CD4-positive, alpha-beta T cell (primary cell): ENCODE data around the gene LNPEP. TPM values are rescaled to one million over a fixed set of nuclear protein-coding genes. Genes with fewer than 3 reads are reported as not detected.

Experiments
- ATAC-seq: fragments of 200-7000 bp; cut with Tn5 transposase; one replicate; pipeline ENCODE4 v1.10.0; 2022; ENCODE audit warnings: mild to moderate bottlenecking; ENCODE audit not compliant: poor library complexity
- CTCF ChIA-PET: fragments of 350-600 bp; sonication (Branson Sonifier 250); formaldehyde crosslinking; loops from one replicate; lab custom pipeline; 2021; ENCODE audit warnings: antibody characterized with exemption, inconsistent platforms; lab: Charles Lee
- POLR2A ChIA-PET: fragments of 350-600 bp; sonication (Branson Sonifier 250); formaldehyde crosslinking; loops from one replicate; lab custom pipeline; 2021; ENCODE audit warnings: antibody characterized with exemption, inconsistent platforms; lab: Charles Lee
- DNase-seq, 14 experiments: peaks; one replicate each; pipeline ENCODE4 v3.0.0-alpha.2; 2013 to 2020; ENCODE audit warnings: mixed read lengths in 2 of 14
- H3K27ac ChIP-seq, 2 donors: one replicate each; pipeline versions ENCODE4 v1.5.1 to v1.7.0; 2013; ENCODE audit warnings: low read length in 2 of 2, low read depth in 1 of 2, mild to moderate bottlenecking in 1 of 2
- H3K27me3 ChIP-seq, 2 experiments: 1 replicate in 1 of 2; 2 replicates in 1 of 2; pipeline versions ENCODE4 v1.6.1 to v1.7.0; 2013; ENCODE audit warnings: low read length in 2 of 2, control low read depth in 1 of 2, mild to moderate bottlenecking in 1 of 2, moderate library complexity in 1 of 2; ENCODE audit not compliant: insufficient read depth in 2 of 2, control insufficient read depth in 1 of 2
- H3K36me3 ChIP-seq: one replicate; pipeline ENCODE4 v1.6.1; 2013; ENCODE audit warnings: low read length, control low read depth; ENCODE audit not compliant: insufficient read depth
- H3K4me1 ChIP-seq: one replicate; pipeline ENCODE4 v1.6.1; 2013; ENCODE audit warnings: low read length, control low read depth; ENCODE audit not compliant: insufficient read depth
- H3K4me3 ChIP-seq: one replicate; pipeline ENCODE4 v1.5.1; 2013; ENCODE audit warnings: mild to moderate bottlenecking, low read length, moderate library complexity
- H3K9me3 ChIP-seq, 2 experiments: 1 replicate in 1 of 2; 2 replicates in 1 of 2; pipeline versions ENCODE4 v1.6.1 to v1.7.0; 2013; ENCODE audit warnings: low read length in 2 of 2, mild to moderate bottlenecking in 2 of 2, control low read depth in 1 of 2, moderate library complexity in 1 of 2; ENCODE audit not compliant: control insufficient read depth in 1 of 2, insufficient read depth in 1 of 2
- H3K27ac Mint-ChIP-seq: one replicate; pipeline ENCODE4 v1.8.0; 2020; ENCODE audit warnings: mixed read lengths
- H3K27me3 Mint-ChIP-seq: one replicate; pipeline ENCODE4 v1.8.0; 2021; ENCODE audit warnings: mixed read lengths
- H3K36me3 Mint-ChIP-seq: one replicate; pipeline ENCODE4 v1.8.0; 2021; ENCODE audit warnings: low read depth, mixed read lengths
- H3K4me1 Mint-ChIP-seq: one replicate; pipeline ENCODE4 v1.8.0; 2021; ENCODE audit warnings: low read depth, mixed read lengths
- H3K4me3 Mint-ChIP-seq: one replicate; pipeline ENCODE4 v1.8.0; 2020; ENCODE audit warnings: mild to moderate bottlenecking, mixed read lengths
- H3K9me3 Mint-ChIP-seq: one replicate; pipeline ENCODE4 v1.8.0; 2020; ENCODE audit warnings: mixed read lengths
- CTCF ChIP-seq: fragments of 200-600 bp; IDR thresholded peaks from one replicate; pipeline ENCODE4 v1.8.0; 2022; ENCODE audit warnings: antibody characterized with exemption, mild to moderate bottlenecking
- intact Hi-C, 2 experiments: fragments of 100-400 bp; cut with DNase I in 1 of 2; cut with micrococcal nuclease in 1 of 2; formaldehyde crosslinking; loops; one replicate each; pipeline versions ENCODE4 v1.15.1 to v1.9.0; 2023 to 2025; cut with DNase I, micrococcal nuclease
- total RNA-seq, 174 experiments: library from RNA in 2 of 174; stranded (reverse) in 2 of 174; gene quantifications; one replicate each; pipeline ENCODE4 v1.2.3 and lab custom pipeline; 2021 to 2026

Gene LNPEP
- total RNA-seq, 2 experiments from 2014 or later, result 52.0 to 52.7 TPM

- Histone ChIP-seq H3K4me3 (no peak overlapping the region), H3K27me3 (no peaks in the 10 kb centered on the region), H3K27ac (no peak overlapping the region), H3K9me3 (no peaks in the 10 kb centered on the region), H3K36me3 (peaks cover 9% of the 10 kb centered on the region), H3K4me1 (peaks cover 26% of the 10 kb centered on the region)
- peak overlapping the region; percentile 91 for H3K27ac Mint-ChIP-seq
- H3K4me3 Mint-ChIP-seq, result no peak overlapping the region
- H3K27me3 Mint-ChIP-seq, result no peaks in the 10 kb centered on the region
- intact Hi-C loops, result no loop called here
- peaks cover 96% of the 10 kb centered on the region for H3K4me1 Mint-ChIP-seq
- no peaks in the 10 kb centered on the region for H3K9me3 Mint-ChIP-seq
- TF ChIP-seq CTCF, result no peak
- peaks cover 9% of the 10 kb centered on the region for H3K36me3 Mint-ChIP-seq
- DNase-seq, result no peak
- ChIA-PET CTCF (no interaction called here), POLR2A (no interaction called here)
- ATAC-seq, result no peak
Measured at GRCh38 chr5:96968074-96968473, 32.2 kb downstream of the LNPEP start.

GRCh38 chr5:96968614-96969013 is 32.7 kb downstream of the LNPEP start:
- H3K27me3 ChIP-seq, result no peaks in the 10 kb centered on the region
- Mint-ChIP-seq H3K27me3 (no peaks in the 10 kb centered on the region), H3K36me3 (peaks cover 9% of the 10 kb centered on the region), H3K4me1 (peaks cover 95% of the 10 kb centered on the region), H3K27ac (peak overlapping the region; percentile 91), H3K4me3 (peak overlapping the region; percentile 23), H3K9me3 (no peaks in the 10 kb centered on the region)
- H3K4me3 ChIP-seq, result no peak overlapping the region
- POLR2A ChIA-PET, result interaction anchor here (0.6 to 1.3 kb wide), 3 partner anchors 21 to 32 kb away, joined by 3 to 7 read pairs (median 5); partner anchors contain the start of gene LNPEP
- no peak for TF ChIP-seq CTCF
- H3K36me3 ChIP-seq, result peaks cover 6% of the 10 kb centered on the region
- intact Hi-C loops, result no loop called here
- CTCF ChIA-PET, result no interaction called here
- H3K4me1 ChIP-seq, result peaks cover 23% of the 10 kb centered on the region
- no peak for DNase-seq
- H3K9me3 ChIP-seq, result no peaks in the 10 kb centered on the region
- H3K27ac ChIP-seq, result no peak overlapping the region
- ATAC-seq, result no peak

- H3K4me1 ChIP-seq, result peaks cover 30% of the 10 kb centered on the region
- intact Hi-C loops, result no loop called here
- H3K4me3 Mint-ChIP-seq, result no peak overlapping the region
Measured at GRCh38 chr5:96969366-96969765, 33.5 kb downstream of the LNPEP start.

More at GRCh38 chr5:96969366-96969765, 33.5 kb downstream of the LNPEP start:
- Mint-ChIP-seq H3K27ac (peak overlapping the region; percentile 91), H3K9me3 (no peaks in the 10 kb centered on the region), H3K27me3 (no peaks in the 10 kb centered on the region), H3K4me1 (peaks cover 95% of the 10 kb centered on the region), H3K36me3 (peaks cover 14% of the 10 kb centered on the region)
- no peak for TF ChIP-seq CTCF
- DNase-seq (no peak), ATAC-seq (no peak)
- CTCF ChIA-PET, result no interaction called here
- Histone ChIP-seq H3K36me3 (peaks cover 6% of the 10 kb centered on the region), H3K27ac (no peak overlapping the region), H3K9me3 (no peaks in the 10 kb centered on the region), H3K4me3 (no peak overlapping the region), H3K27me3 (no peaks in the 10 kb centered on the region)
- POLR2A ChIA-PET, result interaction anchor here (0.6 to 1.3 kb wide), 4 partner anchors 20 to 1188 kb away, joined by 3 to 7 read pairs (median 4); partner anchors contain the start of gene LNPEP
